Vagina (tissue), 2 donors: ENCODE results near the gene CELF4.

Experiments
- POLR2A ChIP-seq, 2 donors: fragments of 450-650 bp; IDR thresholded peaks; one replicate each; pipeline ENCODE4 v1.6.1; 2017; ENCODE audit warnings: antibody characterized with exemption in 2 of 2, mild to moderate bottlenecking in 2 of 2, moderate library complexity in 2 of 2
- POLR2AphosphoS5 ChIP-seq, 2 donors: sonication (generic); formaldehyde crosslinking; IDR thresholded peaks; one replicate each; pipeline ENCODE4 v1.9.0; 2017; ENCODE audit warnings: antibody characterized with exemption in 2 of 2, mild to moderate bottlenecking in 2 of 2, low read depth in 1 of 2; ENCODE audit not compliant: insufficient read depth in 1 of 2
- TF ChIP-seq, protein P1 (sequence below), 3 experiments: fragments of 450-650 bp in 2 of 3; fragments of 200-600 bp in 1 of 3; sonication (generic) in 1 of 3; IDR thresholded peaks; one replicate each; pipeline ENCODE4 v1.5.1; 2017 to 2019; ENCODE audit warnings: antibody characterized with exemption in 3 of 3, mild to moderate bottlenecking in 2 of 3, moderate library complexity in 2 of 3

DNA sequence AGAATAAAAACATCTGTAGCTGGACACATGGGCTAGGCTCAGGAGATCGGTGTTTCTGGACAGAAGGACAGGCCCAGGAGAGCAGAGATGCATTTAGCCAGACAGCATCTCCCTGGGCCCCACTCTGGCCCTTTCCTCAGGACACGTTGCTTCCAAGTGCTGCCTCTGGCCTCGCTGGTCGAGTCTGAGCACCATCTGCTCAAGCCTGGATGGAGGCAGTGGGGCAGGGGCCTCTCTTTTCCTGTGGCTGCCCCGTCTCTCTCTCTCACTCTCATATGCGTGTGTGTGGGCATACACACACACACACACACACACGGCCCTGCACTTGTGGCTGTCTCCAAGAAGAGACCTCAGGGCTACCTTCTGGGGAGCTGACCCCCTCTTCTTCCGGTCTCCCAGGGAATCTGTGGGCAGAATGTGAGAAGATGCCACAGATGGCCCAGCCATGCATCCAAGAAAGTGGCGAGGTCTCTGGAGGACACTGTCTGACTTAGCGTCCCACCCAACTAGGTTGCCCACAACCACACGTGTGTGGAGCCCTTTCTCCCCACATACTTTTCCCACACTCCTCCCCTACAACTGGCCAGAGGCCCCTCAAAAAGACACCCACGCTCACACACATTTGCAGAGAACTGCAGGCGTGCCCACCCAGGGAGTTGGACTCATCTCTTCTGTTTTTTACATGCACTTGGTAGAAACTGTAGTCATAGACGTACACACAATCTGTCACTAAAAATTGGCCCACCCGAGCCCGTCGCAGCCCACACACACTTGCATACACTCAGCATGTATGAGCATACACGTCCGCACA lies 19.9 kb downstream of the CELF4 start:
- TF ChIP-seq, protein P1, sequence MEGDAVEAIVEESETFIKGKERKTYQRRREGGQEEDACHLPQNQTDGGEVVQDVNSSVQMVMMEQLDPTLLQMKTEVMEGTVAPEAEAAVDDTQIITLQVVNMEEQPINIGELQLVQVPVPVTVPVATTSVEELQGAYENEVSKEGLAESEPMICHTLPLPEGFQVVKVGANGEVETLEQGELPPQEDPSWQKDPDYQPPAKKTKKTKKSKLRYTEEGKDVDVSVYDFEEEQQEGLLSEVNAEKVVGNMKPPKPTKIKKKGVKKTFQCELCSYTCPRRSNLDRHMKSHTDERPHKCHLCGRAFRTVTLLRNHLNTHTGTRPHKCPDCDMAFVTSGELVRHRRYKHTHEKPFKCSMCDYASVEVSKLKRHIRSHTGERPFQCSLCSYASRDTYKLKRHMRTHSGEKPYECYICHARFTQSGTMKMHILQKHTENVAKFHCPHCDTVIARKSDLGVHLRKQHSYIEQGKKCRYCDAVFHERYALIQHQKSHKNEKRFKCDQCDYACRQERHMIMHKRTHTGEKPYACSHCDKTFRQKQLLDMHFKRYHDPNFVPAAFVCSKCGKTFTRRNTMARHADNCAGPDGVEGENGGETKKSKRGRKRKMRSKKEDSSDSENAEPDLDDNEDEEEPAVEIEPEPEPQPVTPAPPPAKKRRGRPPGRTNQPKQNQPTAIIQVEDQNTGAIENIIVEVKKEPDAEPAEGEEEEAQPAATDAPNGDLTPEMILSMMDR (IDR thresholded peaks at IDR 0.05) = no peak
- TF ChIP-seq POLR2A (IDR thresholded peaks at IDR 0.05) = no peak
- TF ChIP-seq POLR2AphosphoS5 (IDR thresholded peaks at IDR 0.05; ENCODE audit: insufficient read depth in 1 of 2, low read depth in 1 of 2) = no peak
